GDM1 (cell line): ENCODE data around the gene SGSH.
"Not testable (repeated sequence)": the region's sequence is repeated elsewhere in the genome, so short reads cannot be mapped to it uniquely, and the experiment has no call there.

ENCODE experiments used
- DNase-seq: peaks from one replicate; lab custom pipeline; 2025; lab: John Stamatoyannopoulos, UW

SGSH gene

GRCh38 chr17:80220054-80220735 lies at the start of gene SGSH, which contains the start of gene SLC26A11:
Gene SGSH (minus strand): TSS chr17:80220333. CDS start chr17:80220313, 20 bp downstream.
Gene SLC26A11 (plus strand): TSS chr17:80220427. CDS start chr17:80221561, 1,134 bp downstream.
- no peak for DNase-seq

GRCh38 chr17:80269405-80269807 lies 49.3 kb upstream of the SGSH start:
- DNase-seq = no peak

GRCh38 chr17:80268427-80268826 lies 48.3 kb upstream of the SGSH start:
- no peak for DNase-seq

DNA sequence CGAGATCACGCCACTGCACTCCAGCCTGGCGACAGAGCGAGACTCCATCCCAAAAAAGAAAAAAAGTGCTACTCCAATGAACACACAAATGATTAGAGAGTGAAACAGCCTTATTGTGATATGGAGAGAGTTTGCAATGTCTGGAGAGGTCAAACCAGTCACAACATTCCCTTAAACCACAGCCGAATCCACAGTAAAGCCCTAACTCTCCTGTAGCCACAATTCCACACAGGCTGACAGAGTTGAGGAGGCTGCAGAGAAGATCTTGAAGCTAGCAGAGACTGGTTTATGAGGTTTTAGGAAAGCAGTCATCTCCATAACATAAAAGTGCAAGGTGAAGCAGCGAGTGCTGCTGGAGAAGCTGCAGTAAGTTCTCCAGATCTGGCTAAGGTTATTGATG lies 47.3 kb upstream of the SGSH start:
- DNase-seq = no peak

DNA sequence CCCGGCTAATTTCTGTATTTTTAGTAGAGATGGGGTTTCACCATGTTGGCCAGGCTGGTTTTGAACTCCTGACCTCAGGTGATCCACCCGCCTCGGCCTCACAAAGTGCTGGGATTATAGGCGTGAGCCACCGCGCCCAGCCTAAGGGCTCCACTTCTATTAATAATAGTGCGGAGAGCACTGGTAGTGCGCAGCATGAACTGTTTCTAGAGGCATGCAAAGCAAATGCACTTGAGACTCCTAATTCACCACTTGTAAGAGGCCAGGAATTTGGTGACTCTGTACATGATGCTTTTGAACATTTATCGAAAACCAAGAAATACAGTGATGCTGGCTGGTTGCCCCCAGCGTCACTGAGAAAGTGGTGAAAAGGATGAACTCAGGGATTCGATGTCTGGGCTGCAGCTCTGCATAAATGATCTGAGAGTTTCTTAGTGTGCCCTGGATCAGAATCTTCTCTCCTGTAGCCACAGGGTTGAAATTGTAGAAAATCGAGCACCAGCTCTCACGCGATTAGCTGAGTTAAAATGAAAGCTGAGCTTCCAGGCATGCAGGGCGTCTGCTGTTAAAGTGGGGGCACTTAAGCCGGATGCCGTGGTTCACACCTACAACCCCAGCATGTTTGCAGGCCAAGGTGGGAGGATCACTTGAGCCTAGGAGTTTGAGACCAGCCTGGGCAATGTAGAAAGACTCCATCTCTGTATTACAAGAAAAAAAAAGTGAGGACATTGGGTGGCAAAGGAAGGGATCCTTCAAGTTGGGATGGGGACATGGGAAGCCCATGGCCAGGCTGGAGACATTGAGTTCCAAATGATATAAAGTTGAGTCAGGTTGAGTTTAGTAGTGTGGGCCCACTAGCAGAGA lies 45.3 kb upstream of the SGSH start:
- DNase-seq = no peak

DNA sequence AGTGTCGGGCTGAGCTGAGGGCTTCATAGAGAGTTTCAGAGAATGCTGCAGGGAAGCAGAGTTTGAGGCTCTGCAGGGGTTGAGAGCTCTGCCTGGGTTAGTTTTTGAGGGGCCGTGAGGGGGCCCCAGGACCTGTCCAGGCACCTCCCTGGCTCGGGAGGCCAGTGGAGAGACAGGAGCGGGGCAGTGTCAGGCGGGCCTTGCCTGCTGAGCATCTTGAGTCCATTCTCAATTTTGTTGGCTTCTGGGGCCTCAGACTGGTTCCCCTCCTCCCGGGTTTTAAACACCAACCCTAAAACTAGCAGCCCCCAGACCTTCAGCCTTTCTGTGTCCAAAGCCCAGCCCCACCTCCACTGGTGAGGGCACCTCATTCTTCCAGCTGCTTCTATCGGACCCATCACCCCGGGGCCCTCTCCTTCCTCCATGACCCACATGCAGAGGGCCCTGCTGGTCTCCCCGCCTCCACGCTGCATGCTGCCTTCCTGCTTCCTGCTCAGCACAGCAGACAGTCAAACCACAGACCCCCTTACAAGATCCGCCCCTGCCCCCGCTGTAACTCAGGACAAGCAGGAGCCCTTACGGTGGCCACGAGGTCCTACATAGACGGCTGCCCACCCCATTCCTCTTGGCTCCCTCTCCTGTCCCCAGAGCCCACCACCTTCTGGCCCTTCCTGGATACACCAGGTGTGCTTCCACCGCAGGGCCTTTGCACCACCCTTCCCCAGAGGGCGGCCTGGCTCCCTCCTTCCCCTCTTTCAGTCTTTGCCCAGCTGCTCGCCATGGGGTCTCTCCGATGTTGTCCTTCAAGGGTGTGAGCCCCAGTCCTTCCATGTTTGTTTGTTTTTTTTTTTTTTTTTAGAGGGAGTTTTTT lies 44.3 kb upstream of the SGSH start:
- peak; percentile 21 for DNase-seq

GRCh38 chr17:80263253-80264204 lies 43.4 kb upstream of the SGSH start:
- DNase-seq = peak; percentile 64

DNA sequence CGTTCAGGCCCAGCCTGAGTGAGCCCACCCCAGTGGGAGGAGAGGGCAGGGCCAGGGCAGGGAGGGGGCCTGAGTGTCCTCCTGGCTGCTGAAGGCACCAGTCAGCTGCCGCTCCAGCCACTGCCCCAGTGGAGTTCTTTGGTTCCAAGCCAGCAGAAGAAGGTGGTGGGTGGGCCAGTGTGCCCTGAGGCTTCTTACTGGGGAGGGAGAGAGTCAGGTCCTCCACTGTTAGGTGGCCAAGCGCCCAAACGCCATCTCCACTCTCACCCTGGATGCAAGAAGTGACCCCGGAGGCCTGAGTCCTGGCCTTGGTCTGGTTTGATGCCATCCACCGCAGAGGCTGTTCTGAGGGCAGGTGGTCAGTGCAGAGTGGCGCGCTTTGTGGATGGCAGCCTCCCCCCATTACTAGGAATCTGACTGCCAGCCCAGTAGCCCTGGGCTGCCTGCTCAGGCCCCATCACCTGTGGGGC lies 42.7 kb upstream of the SGSH start:
- DNase-seq = no peak

DNA sequence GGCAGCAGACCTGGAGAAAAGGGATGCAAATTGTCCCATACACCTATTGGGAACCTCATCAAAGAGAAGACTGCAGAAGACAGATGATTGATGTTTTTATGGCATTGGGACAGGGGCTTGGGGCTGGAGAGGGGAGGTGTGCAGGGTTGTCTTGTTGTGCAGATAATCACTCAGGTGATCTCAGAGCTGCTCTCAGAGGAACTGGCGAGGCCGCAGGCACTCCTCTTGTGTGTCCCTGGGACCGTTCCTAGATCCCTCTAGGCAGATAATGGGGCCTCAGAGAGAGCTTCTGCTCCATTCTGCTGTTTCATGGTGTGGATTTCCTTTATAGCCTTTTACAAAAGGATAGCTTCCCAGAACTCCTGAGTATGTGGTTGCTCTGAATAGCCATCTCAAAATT lies 42.2 kb upstream of the SGSH start:
- no peak for DNase-seq

DNA sequence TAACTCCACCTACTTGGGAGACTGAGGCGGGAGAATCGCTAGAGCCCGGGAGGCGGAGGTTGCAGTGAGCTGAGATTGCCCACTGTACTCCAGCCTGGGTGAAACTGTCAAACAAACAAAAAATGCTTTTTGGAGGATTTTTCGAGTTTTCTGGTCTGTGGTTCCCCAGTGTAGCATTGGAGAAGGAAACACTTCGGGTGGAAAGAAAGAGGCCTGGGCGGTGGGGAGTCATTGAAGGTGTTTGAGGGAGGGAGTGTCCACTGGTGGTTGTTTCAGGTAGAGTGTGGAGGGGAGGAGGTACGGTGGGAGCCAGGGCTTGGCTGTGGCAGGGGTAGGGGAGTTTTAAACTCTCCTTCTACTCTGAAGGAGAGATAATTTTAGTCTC lies 41.8 kb upstream of the SGSH start:
- DNase-seq = no peak

DNA sequence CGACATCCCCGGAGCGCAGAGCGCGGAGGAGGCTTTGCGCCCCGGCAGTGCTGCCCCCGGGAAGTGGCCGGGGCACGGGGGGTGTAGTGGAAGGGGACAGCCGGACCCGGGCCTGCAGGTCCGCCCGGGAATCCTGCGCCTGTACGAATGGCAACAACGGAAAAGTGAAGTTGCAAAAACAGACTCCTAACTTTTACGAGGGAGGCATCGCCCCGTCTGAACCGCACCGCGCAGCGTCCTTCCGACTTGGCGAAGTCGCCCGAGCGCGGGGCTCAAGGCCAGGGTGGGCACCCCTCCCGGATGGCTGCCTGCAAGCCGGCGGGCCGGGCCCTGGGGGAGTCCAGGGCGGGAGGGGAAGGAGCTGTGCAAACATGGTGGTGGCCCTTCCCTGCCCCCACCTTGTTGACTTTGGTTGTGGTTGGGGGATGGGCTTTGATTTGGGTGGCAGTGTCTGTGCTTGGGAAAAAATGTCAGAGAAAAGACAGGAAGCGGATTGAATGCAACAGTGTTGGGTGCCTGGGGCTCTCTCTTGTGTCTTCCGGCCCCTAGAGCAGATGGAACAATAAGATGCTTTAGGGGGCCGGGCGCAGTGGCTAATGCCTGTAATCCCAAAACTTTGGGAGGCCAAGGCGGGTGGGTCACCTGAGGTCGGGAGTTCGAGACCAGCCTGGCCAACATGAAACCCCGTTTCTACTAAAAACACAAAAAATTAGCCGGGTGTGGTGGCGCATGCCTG lies 41.2 kb upstream of the SGSH start:
- DNase-seq = no peak

DNA sequence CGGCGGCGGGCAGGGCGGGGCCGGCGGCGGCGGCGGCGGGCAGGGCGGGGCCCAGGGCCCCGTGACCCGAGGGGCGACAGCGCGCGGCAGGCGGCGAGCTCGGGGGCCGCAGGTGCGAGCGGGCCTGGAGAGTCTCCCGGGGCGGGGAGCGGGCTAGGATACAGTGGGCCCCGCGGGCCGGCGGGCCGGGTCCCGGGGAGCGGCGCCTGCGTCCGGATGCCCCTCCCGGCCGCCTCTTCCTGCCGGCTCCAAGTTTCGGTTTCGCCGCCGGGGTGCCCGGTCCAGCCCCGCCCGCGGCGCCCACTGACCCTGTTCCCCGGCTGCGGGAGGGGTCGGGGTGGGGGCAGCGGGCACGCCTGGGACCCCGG lies 40.6 kb upstream of the SGSH start, which contains the start of gene RNF213:
RNF213 (plus strand) TSS at position 62 of the 368 bp plus-strand sequence. CDS start 2,830 bp downstream, outside the sequence.
- DNase-seq = peak; percentile 7

GRCh38 chr17:80260069-80260535 lies 40.0 kb upstream of the SGSH start:
- DNase-seq = no peak

GRCh38 chr17:80259457-80260068 lies 39.4 kb upstream of the SGSH start:
- DNase-seq = no peak

DNA sequence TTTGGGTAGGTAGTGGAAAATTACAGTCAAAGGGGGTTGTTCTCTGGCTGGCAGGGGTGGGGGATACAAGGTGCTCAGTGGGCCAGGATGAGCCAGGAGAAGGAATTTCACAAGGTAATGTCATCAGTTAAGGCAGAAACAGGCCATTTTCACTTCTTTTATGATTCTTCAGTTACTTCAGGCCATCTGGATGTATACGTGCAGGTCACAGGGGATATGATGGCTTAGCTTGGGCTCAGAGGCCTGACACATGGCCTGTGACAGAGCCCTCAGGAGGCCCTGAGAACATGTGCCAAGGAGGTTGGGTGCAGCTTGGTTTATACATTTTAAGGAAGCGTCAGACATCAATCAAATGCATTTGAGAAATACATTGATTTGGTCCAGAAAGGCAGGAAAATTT lies 38.2 kb upstream of the SGSH start:
- not testable (repeated sequence) for DNase-seq

- DNase-seq = no peak
Observed at GRCh38 chr17:80257716-80258213, 37.6 kb upstream of the SGSH start.

DNA sequence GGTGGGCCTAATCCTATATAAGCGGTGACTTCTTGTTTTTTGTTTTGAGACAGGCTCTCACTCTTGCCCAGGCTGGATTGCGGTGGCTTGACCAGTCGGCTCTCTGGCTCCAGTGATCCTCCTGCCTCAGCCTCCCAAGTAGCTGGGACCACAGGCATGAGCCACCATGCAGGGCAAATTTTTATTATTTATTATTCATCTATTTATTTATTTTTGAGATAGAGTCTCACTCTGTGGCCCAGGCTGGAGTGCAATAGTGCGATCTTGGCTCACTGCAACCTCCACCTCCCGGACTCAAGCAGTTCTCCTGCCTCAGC lies 35.9 kb upstream of the SGSH start:
- DNase-seq = no peak

- DNase-seq = peak; percentile 51
Observed at GRCh38 chr17:80254396-80255251, 34.5 kb upstream of the SGSH start.
